GM03348 (cell line): Measurements from ENCODE around the gene C10orf71.

Source experiments
- DNase-seq: peaks from one replicate; pipeline ENCODE4 v3.0.0; 2012; ENCODE audit warnings: low spot score

C10orf71 gene

DNA sequence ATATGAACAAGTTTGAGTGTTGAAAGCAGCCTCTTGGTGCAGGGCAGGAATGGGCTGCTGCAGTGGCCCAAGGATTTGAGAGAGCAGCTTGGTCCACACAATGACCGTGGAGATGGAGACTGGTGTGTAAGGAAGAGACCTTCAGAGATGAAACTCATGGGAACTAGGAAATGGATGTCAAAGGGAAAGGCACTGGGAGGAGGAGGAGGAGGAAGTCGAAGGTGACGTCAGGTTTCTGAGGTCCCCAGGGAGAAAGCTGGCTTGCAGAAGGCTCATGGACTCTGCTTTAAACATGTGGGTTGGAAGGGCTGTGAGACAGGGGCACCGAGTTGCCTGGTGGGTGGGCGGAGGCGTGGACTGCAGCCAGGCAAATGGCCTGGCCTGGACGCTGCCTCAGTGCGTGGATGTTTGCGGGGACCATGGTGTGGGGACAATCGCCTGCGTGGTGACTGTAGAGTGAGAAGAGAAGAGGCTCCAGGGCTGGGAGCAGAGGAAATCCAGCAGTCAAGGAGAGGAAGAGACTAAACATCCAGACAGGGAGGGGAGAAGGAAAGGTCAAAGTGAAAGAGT lies 14.6 kb downstream of the C10orf71 start:
- DNase-seq, result no peak

DNA sequence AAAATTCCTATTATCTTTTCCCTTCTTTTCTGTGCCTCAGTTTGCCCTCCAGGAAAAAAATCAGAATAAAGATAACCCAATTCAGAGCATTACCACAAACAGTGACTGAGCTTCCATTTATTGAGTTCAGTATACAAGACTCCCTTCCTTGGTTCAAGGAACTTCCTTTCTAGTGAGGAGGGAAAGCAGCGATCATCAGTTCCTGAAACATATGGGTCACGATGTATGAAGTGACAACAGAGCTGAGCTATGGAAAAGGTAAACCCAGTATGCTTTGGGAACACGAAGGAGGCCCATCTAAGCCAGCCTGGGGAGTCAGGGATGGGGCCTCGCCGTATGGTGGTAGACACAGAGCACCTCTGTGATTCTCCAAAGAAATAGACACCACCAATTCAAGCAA lies 15.8 kb downstream of the C10orf71 start:
- DNase-seq, result no peak

DNA sequence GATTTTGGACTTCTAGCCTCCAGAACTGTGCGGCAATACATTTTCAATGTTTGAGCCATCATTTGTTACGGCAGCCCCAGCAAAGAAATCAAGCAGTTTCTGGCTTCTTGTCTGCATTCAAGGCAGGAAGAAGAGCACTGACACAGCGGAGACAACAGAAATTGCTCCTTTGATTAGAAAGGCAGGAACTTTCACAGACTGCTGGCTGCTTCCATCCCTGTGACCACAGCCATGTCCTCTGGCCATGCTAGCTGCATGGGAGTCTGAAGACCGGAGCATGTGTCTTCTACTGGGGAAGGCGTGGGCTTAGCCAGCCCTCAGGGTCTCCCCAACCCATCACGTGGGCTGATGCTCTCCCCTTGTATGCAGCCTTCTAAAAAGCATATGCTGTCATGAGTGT lies 19.1 kb downstream of the C10orf71 start:
- DNase-seq, result no peak

DNA sequence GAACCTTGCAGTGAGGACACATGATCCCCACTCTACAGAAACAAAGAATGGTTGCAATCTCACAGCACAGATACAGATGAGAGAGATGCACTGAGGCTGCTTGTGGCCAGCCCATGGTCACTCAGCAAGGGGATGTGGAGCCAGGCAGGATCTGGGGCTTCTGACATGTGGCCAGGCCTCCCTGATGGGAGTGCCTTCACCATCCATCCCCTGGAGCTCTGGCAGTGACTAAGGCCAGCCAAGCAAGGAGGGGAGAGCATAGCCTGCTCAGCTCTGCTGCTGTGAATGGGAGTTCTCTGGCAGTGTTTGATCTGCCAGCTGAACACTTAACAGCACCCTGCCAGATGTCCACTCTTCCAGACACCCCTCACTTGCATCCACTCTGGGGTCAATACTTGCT lies 19.8 kb downstream of the C10orf71 start:
- DNase-seq, result no peak

DNA sequence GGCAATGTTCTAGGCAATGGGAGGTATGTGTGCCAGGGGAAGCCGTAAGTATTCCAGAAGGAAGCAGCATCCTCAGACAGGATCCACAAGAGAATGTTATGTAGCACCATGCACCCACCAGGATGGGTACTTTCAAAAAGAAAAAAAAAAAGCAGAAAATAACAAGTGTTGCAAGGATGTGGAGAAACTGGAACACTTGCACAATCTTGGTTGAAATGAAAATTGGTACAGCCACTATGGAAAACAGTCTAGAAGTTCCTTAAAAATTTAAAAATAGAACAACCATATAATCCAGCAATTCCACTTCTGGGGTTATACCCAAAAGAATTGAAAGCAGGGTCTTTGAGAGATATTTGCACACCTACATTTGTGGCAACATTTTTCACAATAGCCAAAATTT lies 20.2 kb downstream of the C10orf71 start:
- DNase-seq, result no peak

DNA sequence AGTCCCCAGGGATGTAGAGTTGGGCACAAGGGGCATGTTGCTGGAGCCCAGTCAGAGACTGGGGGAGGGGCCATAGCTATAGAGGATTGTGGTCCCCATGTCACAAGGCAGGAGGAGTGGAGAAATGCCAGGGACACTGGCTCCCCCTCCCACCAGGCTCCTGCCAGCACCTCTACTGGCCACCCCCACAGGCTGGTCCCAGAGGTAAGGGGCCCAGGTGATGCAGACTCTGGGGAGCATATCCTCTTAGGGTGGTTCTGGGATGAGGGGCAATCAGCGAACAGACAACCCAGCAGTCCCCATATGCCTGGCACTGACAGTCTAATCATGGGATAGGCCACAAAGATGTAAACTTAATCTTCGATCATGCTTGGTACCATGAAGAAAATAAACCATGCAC lies 21.2 kb downstream of the C10orf71 start:
- DNase-seq, result no peak

DNA sequence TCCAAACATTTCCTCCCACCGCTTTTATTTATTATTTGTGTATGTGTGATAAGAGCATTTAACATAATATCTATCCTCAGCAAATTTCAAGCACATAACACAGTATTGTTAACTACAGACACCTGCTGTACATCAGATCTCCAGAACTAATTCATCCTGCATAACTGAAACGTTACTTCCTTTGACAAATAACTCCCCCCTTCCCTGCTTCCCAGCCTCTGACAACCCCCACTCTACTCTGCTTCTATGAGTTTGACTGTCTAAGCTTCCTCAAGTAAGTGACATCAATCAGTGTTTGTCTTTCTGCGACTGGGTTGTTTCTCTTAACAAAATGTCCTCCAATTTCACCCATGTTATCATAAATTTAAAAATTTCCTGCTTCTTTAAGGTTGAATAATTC lies 22.1 kb downstream of the C10orf71 start:
- DNase-seq, result no peak

DNA sequence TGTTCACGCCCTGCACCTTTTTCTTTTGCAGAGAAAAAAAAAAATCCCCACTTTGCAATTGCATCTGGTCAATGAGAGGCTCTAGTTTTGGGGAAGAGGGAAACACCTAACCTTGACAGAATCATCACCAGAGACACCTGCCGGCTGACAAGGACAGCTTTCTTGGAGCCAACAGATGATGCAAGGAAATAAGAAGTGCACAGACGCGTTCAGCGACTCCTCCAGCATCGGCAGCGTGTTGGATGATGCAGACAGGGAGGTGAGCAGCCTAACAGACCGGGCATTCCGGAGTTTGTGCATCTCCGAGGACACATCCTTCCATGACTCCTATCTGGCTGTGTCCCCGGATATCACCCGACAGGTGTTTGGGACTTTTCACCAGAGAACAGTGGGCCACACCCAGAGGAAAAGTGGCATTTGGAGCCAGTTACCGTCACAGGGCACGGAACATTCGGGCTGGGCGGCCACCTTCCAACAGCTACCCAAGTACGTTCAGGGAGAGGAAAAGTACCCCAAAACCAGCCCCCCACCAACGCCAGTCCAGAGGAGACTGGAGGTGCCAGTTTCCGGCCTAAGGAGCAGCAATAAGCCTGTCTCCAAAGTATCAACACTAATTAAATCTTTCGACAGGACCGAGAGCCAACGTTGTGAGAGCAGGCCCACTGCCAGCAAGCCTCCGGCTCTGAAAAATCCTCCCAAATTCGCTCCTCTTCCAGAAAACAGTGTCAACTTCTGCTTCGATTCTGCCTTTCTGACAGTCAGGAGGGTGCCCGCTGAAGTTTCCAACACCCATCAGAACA lies 23.6 kb downstream of the C10orf71 start:
- no peak for DNase-seq

DNA sequence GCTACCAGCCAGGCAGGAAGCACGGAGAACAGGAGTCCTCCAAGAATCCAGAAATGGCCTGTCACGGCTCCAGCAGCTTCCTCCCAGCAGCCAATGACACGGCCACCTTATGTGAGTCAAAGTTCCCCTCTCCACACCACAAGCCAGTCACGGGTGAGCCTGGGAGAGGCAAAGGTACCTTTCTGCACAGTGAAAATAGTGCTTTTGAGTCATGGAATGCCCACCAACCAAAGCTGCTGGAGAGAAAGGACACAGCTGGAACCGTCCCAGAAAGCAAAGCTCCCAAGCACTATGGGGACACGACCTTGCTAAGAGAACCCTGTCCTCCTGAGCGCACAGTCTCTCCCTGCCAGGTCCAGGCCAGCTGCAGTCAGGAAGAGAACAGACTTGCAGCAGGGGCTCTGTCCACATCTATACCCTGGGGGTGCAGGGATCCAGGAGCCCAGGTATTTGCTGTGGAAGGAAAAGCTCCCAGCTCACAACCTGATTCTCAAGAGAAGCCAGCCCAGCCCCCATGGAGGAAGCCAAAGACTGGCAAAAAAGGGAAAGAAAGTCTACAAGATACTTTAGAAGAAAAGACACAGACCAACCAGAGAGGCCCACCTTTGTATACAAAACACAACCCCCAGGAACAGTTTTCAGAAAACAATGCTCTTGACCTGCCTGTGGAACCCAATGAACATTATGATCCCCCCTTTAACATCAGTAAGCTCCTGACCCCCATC lies 24.4 kb downstream of the C10orf71 start:
- DNase-seq, result no peak

DNA sequence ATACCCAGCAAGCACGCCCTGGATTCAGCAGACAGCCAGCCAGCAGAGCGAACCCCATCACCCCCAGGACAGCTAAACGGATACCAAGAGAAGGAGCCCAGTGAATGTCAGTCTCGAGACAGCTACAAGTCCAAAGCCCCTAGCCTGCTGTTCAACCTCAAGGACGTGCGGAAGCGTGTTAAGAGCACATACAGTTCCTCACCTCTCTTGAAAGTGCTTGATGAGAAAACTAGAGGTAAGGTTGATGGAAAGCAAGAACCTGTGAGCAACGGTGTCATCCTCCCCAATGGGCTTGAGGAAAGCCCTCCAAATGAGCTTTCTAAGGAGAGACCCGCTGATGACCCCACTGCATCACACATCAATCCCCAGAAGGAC lies 24.9 kb downstream of the C10orf71 start:
- no peak for DNase-seq

DNA sequence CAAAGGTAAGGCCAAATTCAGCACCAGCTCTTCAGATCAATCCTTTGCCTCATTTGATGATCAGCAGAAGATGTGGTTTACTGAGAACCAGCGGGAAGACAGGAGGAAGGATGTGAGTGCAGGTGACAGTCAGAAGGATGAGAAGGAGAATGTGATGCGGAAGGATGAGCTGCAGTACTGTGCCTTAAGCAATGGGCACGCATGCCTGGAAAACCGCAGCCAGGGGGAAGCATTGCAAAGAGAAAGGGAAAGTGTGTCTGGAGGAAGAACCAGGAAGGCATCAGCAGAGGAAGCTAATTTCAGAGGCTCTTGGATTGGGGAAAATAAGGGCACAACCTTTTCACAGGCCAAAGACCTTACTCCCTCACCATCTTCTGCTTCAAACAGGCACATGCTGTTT lies 25.7 kb downstream of the C10orf71 start:
- DNase-seq, result no peak

DNA sequence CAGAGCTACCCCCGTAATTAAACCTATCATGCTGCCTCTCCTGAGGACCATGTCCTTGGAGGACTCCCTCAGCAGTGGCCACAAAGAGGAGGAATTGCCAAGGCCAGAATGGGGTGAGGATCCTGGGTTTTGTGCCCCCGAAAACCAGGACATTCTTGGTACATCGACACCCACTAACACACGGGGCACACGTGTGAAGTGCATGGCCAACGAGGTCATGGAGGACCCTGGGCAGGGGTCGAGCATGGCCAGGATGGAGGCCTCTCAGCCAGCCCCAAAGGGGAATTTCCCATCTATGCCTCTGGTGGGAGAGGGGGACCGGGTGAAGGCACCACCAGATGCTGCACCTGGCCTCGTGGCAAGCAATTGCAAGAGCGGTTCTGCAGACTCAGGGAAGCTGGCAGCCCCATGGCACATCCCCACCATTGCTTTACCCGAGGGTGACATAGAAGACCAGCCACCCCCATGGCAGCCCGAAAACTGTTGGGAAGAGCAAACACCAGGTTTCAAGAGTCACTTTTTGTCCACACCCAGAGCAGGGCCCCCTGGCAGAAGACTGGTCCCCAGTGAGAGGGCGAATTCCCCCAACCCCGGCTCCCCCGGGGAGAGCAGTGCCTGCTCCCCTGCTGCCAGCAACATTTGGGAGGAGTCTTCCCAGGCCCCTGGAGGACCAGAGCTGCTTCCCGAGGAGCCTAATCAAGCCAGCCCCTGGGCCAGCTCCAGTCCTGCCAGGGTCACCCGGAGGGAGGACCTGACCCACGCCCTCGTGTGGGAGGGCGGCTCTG lies 26.4 kb downstream of the C10orf71 start:
- DNase-seq, result no peak

DNA sequence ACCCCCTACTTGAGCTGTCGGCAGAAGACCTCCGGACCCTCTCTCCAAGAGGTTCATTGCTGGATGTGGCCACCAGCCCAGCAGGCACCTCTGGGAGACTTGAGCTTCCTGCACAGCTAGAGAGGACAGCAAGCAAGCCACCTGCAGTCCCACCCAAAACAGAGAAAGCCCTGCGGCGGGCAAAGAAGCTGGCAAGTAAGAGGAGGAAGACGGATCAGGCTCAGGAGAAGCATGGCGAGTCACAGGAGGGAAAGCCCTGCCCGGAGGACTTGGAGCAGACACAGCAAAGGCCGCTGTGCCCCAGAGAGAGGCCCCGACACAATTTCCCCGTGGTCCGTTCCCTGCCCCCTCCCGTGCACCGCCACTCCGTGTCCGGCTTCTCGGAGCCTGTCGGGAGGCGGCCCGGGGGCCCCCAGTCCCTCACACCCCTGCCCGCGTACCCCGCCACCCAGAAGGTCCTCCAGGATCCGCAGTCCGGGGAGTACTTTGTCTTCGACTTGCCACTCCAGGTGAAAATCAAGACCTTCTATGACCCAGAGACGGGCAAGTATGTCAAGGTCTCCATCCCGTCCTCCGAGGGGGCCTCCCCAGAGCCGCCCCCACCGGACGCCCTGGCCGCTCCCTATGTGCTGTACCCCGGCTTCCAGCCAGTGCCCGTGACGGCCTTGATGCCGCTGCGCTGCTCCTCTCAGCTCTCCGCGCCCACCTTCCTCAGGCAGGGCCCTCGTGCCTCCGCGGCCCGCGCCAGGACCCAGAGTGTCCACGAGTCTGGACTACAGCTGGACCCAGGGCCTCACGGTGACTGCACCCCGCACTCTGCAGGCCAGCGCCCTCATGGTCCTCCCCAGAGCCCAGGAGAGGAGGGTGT lies 27.2 kb downstream of the C10orf71 start:
- no peak for DNase-seq

DNA sequence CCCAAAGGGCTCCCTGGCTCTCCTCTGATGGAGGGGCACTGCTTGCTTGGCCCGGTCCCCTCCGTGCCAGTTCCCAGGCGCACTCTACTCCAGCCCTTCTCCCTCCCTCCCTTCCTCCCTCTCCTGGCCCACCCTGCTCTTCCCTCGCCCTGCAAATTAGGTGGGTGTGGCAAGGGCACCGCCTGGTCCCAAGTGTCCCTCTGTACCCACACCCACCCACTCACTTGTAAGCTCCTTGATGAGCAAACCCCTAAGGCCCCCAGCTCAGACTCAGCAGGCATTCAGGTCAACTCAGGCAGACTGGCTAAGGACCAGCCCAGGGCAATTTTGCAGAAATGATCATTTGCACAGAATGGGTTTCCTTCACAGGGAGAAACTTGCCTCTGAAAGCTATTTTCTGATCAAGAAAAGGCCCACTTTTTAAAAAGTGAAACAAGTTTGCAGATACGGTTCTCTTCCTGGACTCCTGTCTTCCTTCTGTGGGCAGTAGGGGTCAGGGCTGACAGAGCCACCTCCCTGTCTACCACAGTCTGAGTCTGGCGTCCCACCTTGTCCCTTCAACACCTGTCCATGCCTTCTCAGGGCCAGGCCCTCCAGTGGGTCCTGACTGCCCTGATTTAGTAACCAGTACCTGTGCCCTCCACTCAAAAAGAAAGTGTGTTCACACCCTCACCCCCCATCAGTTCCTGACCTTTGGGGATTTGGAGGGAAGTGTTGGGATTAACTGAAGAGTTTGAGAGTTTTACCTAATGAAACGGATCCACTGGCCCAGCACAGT lies 28.3 kb downstream of the C10orf71 start:
- DNase-seq, result no peak

DNA sequence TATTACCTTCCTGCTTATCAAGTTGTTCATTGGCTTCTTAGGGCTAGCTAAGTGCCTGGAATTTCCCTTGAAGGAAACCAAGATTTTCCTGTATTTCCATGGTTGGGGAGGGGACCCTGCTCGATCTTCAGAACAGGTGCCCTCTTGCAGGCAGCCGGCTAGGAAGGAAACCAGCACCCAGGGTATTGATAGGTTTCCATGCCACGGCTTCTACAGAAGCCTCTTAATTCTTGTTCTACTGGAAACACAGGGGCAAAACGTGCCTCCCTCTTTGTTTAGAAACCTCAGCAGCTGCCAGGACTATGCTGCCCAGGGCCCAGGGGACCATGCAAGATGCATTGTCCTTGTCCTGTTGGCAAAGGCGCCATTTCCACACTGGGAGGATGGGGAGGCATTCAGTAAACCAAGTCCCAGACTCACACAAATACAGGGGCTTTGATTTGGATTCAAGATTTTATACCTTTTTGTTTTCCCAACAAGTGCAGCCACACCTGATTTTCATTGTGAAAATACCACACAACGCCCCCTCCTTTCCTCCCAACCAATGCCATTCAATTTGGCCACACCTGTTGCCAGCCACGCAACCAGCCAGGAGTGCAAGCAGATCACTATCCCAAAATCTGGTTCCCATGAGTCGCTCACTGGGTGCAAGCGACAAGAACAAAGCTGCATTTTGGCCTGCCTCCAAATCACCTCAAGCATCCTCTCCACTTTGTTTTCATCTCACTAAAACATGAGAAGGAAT lies 29.6 kb downstream of the C10orf71 start:
- DNase-seq, result no peak

DNA sequence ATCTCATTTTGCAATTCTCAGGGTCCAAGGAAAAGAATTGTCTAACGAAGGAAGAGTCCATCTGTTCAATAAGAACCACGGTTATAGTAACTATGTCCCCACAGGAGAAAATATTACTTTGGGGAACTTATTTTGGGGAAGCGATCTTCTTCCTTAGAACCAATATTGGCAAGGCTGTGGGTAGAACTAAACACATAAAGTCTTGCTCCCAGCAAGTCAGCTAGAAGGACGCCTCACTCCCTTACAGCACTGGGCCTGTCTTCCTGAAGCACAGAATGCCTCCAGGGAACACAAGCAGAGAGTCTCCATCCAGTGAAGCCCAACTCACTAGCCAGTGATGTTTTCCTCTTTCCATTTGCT lies 30.2 kb downstream of the C10orf71 start:
- DNase-seq, result no peak

DNA sequence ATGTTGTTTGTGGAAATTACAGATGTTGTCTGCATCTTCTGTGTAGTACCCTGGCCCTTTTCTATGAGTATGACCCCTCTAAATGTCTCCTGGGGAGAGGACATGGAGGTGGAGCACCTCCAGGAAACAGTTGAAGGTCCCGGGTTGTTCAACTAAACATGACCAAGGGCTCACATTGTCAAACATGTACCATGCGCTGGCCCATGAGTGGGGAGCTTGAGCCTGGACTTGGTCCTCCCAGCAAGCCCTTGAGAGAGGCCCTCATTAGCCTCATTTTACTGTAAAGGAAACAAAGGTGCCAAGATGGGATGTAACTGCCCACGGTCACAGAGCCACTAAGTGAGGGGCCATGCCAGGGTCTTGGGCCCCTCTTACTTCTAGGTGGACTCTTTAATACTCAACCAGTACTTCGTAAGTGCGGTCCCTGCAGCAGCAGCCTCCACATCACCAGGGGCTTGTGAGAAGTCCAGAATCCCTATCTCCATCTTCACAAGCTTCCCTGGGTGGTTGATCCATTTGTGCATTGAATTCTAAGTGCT lies 31.2 kb downstream of the C10orf71 start:
- no peak for DNase-seq

DNA sequence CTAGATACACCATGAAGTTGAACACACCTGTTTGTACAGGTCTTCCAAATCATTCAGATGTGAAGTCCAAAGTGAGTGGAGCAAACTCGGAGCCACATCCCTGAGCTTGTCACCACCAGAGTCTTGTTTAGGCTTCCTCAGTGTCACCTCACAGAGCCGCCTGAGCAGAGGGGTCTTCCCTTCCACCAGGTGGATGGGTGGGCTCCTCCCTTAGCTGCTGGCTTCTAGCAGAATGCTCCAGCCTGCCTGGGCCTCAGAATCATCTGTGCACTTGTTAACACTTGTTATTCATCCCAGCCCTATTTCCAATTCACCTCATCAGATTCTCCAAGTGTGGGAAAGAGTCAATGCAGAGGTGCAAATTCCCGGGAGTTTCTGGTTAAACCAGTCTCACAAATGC lies 32.5 kb downstream of the C10orf71 start:
- no peak for DNase-seq

DNA sequence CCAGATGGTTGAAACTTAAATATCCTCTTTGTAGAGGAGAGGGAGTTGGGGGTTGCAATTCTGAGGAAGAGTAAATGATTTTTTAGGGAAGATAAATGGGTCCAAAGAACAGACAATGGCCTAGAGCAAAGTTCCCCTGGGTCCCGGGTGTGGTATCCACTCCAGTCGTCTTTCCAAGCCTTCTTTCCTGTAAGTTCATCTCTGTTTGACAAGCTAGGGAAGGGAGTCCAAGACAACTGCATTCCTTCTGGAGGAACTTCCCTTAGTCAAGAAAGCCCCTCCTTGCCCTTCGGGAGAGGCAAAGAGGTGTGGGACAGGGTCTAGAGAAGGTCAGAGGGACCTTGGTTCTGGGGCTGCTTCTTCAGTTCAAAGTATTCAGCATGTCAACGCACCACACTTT lies 33.4 kb downstream of the C10orf71 start:
- no peak for DNase-seq

DNA sequence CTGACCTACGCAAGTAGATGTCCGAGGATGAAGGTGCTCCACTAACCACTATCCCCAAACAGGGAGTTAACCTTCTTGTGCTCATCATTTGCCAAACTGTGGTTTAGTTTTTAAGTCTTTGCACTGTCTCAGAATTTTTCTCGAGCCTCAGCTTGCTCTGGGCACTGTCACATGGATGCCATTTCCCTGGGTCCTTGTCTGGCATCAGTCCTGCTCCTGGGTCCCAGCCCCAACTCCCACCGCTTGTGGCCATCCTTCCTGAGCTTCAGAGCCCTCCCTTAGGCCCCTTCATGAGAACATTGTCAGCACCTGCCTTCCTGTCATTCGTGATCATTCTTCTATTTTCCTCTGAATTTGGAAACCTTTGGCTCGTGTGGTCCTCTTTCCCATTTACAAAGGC lies 33.8 kb downstream of the C10orf71 start:
- no peak for DNase-seq
